T-cell (primary cell): Measurements from ENCODE around the gene NPW. TPM values are rescaled to one million over a fixed set of nuclear protein-coding genes. Genes with fewer than 3 reads are reported as not detected.

Experiments
- ATAC-seq, 4 experiments: fragments of 200-7000 bp in 3 of 4; fragments of 150-1000 bp in 1 of 4; cut with Tn5 transposase; replicated peaks in 1 of 4; 1 replicate in 3 of 4; 2 replicates in 1 of 4; pipeline ENCODE4 v1.10.0; 2021; ENCODE audit warnings: moderate library complexity in 3 of 4, mild to moderate bottlenecking in 2 of 4, moderate number of reproducible peaks in 1 of 4
- CTCF ChIA-PET, 2 donors: fragments of 300-600 bp; sonication (Branson Sonifier 250); formaldehyde crosslinking; loops; one replicate each; lab custom pipeline; 2022; ENCODE audit warnings: antibody characterized with exemption in 2 of 2; lab: Charles Lee
- POLR2A ChIA-PET, 2 donors: fragments of 300-600 bp; sonication (Branson Sonifier 250); formaldehyde crosslinking; loops; one replicate each; lab custom pipeline; 2022; ENCODE audit warnings: antibody characterized with exemption in 2 of 2; lab: Charles Lee
- DNase-seq, 35 experiments: peaks; one replicate each; pipeline versions ENCODE4 v3.0.0 to v3.0.0-alpha.2; 2013 to 2023
- H3K27ac ChIP-seq: one replicate; pipeline ENCODE4 v1.5.1; 2013; ENCODE audit warnings: low read length
- H3K27me3 ChIP-seq, 2 experiments: replicated peaks in 1 of 2; 1 replicate in 1 of 2; 2 replicates in 1 of 2; pipeline versions ENCODE4 v1.6.1 to v1.7.0; 2013; ENCODE audit warnings: low read length in 1 of 2, mixed read lengths in 1 of 2; ENCODE audit not compliant: control insufficient read depth in 2 of 2, insufficient read depth in 2 of 2; ENCODE audit errors: extremely low read depth in 1 of 2
- H3K36me3 ChIP-seq, 2 donors: 1 replicate in 1 of 2; 2 replicates in 1 of 2; pipeline versions ENCODE4 v1.6.1 to v1.7.0; 2013; ENCODE audit warnings: low read length in 1 of 2; ENCODE audit not compliant: control insufficient read depth in 2 of 2, insufficient read depth in 1 of 2; ENCODE audit errors: extremely low read depth in 1 of 2
- H3K4me1 ChIP-seq, 2 experiments: 1 replicate in 1 of 2; 2 replicates in 1 of 2; pipeline versions ENCODE4 v1.6.1 to v1.7.0; 2013; ENCODE audit warnings: low read length in 2 of 2, mixed read lengths in 1 of 2; ENCODE audit not compliant: insufficient read depth in 2 of 2, control insufficient read depth in 1 of 2; ENCODE audit errors: extremely low read depth in 1 of 2
- H3K4me3 ChIP-seq, 2 donors: 1 replicate in 1 of 2; 2 replicates in 1 of 2; pipeline versions ENCODE4 v1.5.1 to v1.7.0; 2013; ENCODE audit warnings: mild to moderate bottlenecking in 2 of 2, low read length in 1 of 2, moderate library complexity in 1 of 2; ENCODE audit not compliant: control insufficient read depth in 1 of 2; ENCODE audit errors: extremely low read depth in 1 of 2
- H3K9me3 ChIP-seq: 2 replicates; pipeline ENCODE4 v1.7.0; 2013
- H3K27ac Mint-ChIP-seq, 2 donors: one replicate each; pipeline ENCODE4 v1.8.0; 2020 to 2021; ENCODE audit warnings: mild to moderate bottlenecking in 2 of 2, mixed read lengths in 2 of 2
- H3K27me3 Mint-ChIP-seq, 2 donors: one replicate each; pipeline ENCODE4 v1.8.0; 2021 to 2022; ENCODE audit warnings: mixed read lengths in 2 of 2
- H3K36me3 Mint-ChIP-seq: one replicate; pipeline ENCODE4 v1.8.0; 2021; ENCODE audit warnings: mixed read lengths
- H3K4me1 Mint-ChIP-seq, 3 donors: one replicate each; pipeline ENCODE4 v1.8.0; 2020 to 2022; ENCODE audit warnings: mixed read lengths in 3 of 3, mild to moderate bottlenecking in 1 of 3
- H3K4me3 Mint-ChIP-seq, 3 donors: one replicate each; pipeline ENCODE4 v1.8.0; 2020 to 2022; ENCODE audit warnings: mild to moderate bottlenecking in 3 of 3, mixed read lengths in 3 of 3, moderate library complexity in 3 of 3
- H3K9me3 Mint-ChIP-seq, 3 donors: one replicate each; pipeline ENCODE4 v1.8.0; 2020 to 2022; ENCODE audit warnings: mixed read lengths in 3 of 3
- WGBS: methylation state at CpG from one replicate; pipeline ENCODE4 v1.1.5; 2013; ENCODE audit warnings: missing lambda C conversion rate; ENCODE audit not compliant: insufficient coverage; 5-methylcytosine and 5-hydroxymethylcytosine counted together
- total RNA-seq, 35 experiments: library from RNA in 6 of 35; stranded (reverse) in 6 of 35; fragments of 120-200 nt in 1 of 35; gene quantifications; one replicate each; pipeline versions ENCODE4 v1.2.1 to v1.2.4 and lab custom pipeline; 2013 to 2026

Gene NPW
- total RNA-seq, 5 donors from 2014 or later (not counting 1 experiment from before 2014, with no cell fraction given): 0.43 to 0.44 TPM; not detected in 3

DNA sequence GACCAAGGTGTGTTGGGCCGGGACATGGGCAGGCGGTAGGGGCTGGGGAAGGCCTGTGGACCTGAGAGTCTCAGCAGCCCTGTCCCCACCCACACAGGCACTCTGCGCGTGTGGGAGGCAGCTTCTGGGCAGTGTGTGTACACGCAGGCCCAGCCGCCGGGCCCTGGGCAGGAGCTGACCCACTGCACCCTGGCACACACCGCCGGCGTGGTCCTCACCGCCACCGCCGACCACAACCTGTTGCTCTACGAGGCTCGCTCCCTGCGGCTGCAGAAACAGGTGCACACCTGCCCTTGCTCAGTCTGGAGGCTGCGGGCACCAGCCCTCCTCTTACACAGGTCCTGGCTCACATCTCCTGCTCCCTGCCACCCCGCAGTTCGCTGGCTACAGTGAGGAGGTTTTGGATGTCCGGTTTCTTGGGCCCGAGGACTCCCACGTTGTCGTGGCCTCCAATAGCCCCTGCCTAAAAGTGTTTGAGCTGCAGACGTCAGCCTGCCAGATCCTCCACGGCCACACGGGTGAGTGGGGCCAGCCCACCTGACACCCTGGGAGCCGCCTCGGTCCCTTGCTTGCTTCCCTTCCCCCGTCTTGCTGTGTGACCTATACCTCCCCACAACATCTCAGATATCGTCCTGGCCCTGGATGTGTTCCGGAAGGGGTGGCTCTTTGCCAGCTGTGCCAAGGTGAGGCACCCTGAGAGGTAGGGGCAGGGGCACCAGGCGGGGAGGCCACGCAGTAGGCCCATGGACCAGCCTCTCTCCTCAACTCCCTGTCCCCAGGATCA lies 44.0 kb upstream of the NPW start:
- ATAC-seq: no peak
- WGBS: 97% methylated on average over 18 of the region's 33 CpGs
- H3K4me3 ChIP-seq: no peak overlapping the region
- peaks cover 0 to 9% of the 10 kb centered on the region in 2 donors for H3K27me3 Mint-ChIP-seq
- ChIA-PET POLR2A (no interaction called here), CTCF (interaction anchor here in 1 of 2 donors (0.5 kb wide), 1 partner anchor 202 kb away, joined by 3 read pairs; no protein-coding TSS in a partner anchor)
- H3K9me3 ChIP-seq: no peaks in the 10 kb centered on the region
- H3K4me1 ChIP-seq: peaks cover 2 to 42% of the 10 kb centered on the region in 2 experiments
- H3K9me3 Mint-ChIP-seq: no peaks in the 10 kb centered on the region
- H3K27ac Mint-ChIP-seq: no peak overlapping the region
- H3K36me3 ChIP-seq: peaks cover 17 to 38% of the 10 kb centered on the region in 2 donors
- H3K36me3 Mint-ChIP-seq: peaks cover 20% of the 10 kb centered on the region
- DNase-seq: no peak
- H3K27me3 ChIP-seq: peaks cover 0 to 74% of the 10 kb centered on the region in 2 experiments
- no peak overlapping the region for H3K27ac ChIP-seq
- peaks cover 18 to 24% (median 23%) of the 10 kb centered on the region in 3 donors for H3K4me1 Mint-ChIP-seq
- H3K4me3 Mint-ChIP-seq: peak overlapping the region in 1 of 3 donors; percentile 6

GRCh38 chr16:1976216-1976520 lies 43.4 kb upstream of the NPW start:
- Histone ChIP-seq H3K27me3 (peaks cover 0 to 80% of the 10 kb centered on the region in 2 experiments), H3K9me3 (no peaks in the 10 kb centered on the region), H3K4me1 (peaks cover 2 to 37% of the 10 kb centered on the region in 2 experiments), H3K4me3 (no peak overlapping the region), H3K27ac (no peak overlapping the region), H3K36me3 (peaks cover 17 to 38% of the 10 kb centered on the region in 2 donors)
- WGBS: 100% methylated on average over 8 of the region's 8 CpGs
- H3K4me3 Mint-ChIP-seq: peak overlapping the region in 1 of 3 donors; percentile 6
- ChIA-PET POLR2A (no interaction called here), CTCF (interaction anchor here in 1 of 2 donors (0.5 kb wide), 1 partner anchor 202 kb away, joined by 3 read pairs; no protein-coding TSS in a partner anchor)
- DNase-seq (no peak), ATAC-seq (no peak)
- no peak overlapping the region for H3K27ac Mint-ChIP-seq
- peaks cover 0 to 15% of the 10 kb centered on the region in 2 donors for H3K27me3 Mint-ChIP-seq
- H3K9me3 Mint-ChIP-seq: no peaks in the 10 kb centered on the region
- H3K4me1 Mint-ChIP-seq: peaks cover 14 to 20% (median 18%) of the 10 kb centered on the region in 3 donors
- H3K36me3 Mint-ChIP-seq: peaks cover 20% of the 10 kb centered on the region

DNA sequence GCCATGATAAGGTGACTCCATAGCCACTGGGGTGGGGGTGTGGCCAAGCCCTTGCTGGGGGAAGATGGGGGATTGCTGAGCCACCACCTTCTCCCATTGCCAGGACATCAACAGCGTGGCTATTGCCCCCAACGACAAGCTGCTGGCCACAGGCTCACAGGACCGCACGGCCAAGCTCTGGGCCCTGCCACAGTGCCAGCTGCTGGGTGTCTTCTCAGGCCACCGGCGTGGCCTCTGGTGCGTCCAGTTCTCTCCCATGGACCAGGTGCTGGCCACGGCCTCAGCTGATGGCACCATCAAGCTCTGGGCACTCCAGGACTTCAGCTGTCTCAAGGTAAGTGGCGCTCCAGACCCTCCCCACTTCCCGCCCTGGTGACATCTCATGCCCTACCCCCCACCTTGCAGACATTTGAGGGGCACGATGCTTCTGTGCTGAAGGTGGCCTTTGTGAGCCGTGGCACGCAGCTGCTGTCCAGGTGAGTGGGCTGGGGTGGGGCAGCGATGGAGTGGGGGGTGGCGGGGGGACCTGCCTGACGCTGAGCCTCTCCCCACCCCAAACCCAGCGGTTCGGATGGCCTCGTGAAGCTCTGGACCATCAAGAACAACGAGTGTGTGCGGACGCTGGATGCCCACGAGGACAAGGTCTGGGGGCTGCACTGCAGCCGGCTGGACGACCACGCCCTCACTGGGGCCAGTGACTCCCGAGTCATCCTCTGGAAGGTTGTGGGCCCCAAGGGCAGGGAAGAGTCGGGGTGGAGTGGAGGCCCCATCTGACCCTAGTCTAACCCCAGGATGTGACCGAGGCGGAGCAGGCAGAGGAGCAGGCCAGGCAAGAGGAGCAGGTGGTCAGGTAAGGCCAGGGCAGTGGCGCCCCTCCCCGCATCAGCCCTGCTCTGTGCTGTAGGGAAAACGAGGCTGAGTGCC lies 42.4 kb upstream of the NPW start:
- H3K27ac ChIP-seq: no peak overlapping the region
- Mint-ChIP-seq H3K27me3 (peaks cover 0 to 22% of the 10 kb centered on the region in 2 donors), H3K4me3 (no peak overlapping the region), H3K36me3 (peaks cover 18% of the 10 kb centered on the region), H3K27ac (no peak overlapping the region), H3K4me1 (peaks cover 5 to 11% (median 8%) of the 10 kb centered on the region in 3 donors), H3K9me3 (no peaks in the 10 kb centered on the region)
- 98% methylated on average over 22 of the region's 33 CpGs for WGBS
- H3K9me3 ChIP-seq: no peaks in the 10 kb centered on the region
- H3K36me3 ChIP-seq: peaks cover 17 to 38% of the 10 kb centered on the region in 2 donors
- H3K27me3 ChIP-seq: peaks cover 0 to 90% of the 10 kb centered on the region in 2 experiments
- ATAC-seq (no peak), DNase-seq (no peak)
- CTCF ChIA-PET: interaction anchor here in 1 of 2 donors (0.6 kb wide), 1 partner anchor 168 kb away, joined by 4 read pairs; no protein-coding TSS in a partner anchor
- H3K4me3 ChIP-seq: no peak overlapping the region
- peaks cover 2 to 32% of the 10 kb centered on the region in 2 experiments for H3K4me1 ChIP-seq
- POLR2A ChIA-PET: no interaction called here

DNA sequence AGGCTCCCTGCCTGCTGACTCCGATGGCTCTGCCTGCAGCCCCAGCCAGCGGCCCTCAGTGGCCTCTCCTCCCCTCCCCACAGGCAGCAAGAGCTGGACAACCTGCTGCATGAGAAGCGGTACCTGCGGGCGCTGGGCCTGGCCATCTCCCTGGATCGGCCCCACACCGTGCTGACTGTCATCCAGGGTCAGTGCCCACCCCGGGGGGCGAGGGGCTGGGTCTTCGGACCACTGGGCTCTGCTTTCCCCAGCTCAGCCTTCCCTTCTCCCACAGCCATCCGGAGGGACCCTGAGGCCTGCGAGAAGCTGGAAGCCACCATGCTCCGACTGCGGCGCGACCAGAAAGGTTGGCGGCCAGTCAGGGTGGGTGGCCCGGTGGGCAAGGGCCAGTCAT lies 41.7 kb upstream of the NPW start:
- ATAC-seq (no peak), DNase-seq (no peak)
- Mint-ChIP-seq H3K27ac (no peak overlapping the region), H3K36me3 (peaks cover 18% of the 10 kb centered on the region), H3K27me3 (peaks cover 0 to 29% of the 10 kb centered on the region in 2 donors), H3K4me1 (peaks cover 5 to 11% (median 8%) of the 10 kb centered on the region in 3 donors), H3K4me3 (no peak overlapping the region), H3K9me3 (no peaks in the 10 kb centered on the region)
- POLR2A ChIA-PET: no interaction called here
- H3K4me3 ChIP-seq: no peak overlapping the region
- 96% methylated on average over 18 of the region's 18 CpGs for WGBS
- peaks cover 0 to 27% of the 10 kb centered on the region in 2 experiments for H3K4me1 ChIP-seq
- CTCF ChIA-PET: interaction anchor here in 1 of 2 donors (0.6 kb wide), 1 partner anchor 167 kb away, joined by 4 read pairs; no protein-coding TSS in a partner anchor
- H3K27me3 ChIP-seq: peaks cover 0 to 93% of the 10 kb centered on the region in 2 experiments
- peaks cover 17 to 38% of the 10 kb centered on the region in 2 donors for H3K36me3 ChIP-seq
- H3K9me3 ChIP-seq: no peaks in the 10 kb centered on the region
- H3K27ac ChIP-seq: no peak overlapping the region

DNA sequence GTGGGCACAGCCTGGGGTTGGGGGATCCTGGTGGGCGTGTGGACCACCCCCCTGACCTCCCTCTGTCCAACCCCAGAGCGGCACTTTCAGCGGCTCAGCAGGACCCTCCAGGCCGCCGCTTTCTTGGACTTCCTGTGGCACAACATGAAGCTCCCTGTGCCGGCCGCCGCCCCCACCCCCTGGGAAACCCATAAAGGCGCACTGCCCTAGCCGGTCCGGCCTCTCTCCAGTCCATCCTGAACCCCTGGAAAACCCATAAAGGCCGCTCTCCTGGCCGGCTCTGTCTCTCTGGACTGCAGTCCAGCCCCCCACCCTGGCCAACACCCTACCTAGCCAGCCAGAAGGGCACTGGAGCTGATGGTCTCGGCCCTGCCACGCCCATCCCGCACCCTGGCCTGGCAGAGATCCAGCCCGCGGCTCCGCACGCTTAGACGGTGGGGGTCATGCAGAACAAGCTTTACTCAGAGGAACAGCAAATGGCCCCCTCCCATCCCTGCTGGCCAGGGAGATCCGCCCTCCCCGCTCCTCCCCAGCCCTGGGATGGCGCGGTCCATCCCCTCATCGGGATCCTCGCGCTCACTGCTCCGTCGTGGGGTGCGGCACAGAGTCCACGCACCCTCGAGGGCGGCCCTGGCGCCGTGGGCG lies 41.0 kb upstream of the NPW start:
- ChIA-PET CTCF (no interaction called here), POLR2A (no interaction called here)
- Histone ChIP-seq H3K9me3 (no peaks in the 10 kb centered on the region), H3K27me3 (peaks cover 0 to 91% of the 10 kb centered on the region in 2 experiments), H3K4me3 (no peak overlapping the region), H3K27ac (no peak overlapping the region), H3K36me3 (peaks cover 17 to 38% of the 10 kb centered on the region in 2 donors), H3K4me1 (peaks cover 0 to 28% of the 10 kb centered on the region in 2 experiments)
- Mint-ChIP-seq H3K36me3 (peaks cover 18% of the 10 kb centered on the region), H3K4me1 (peaks cover 7 to 11% (median 10%) of the 10 kb centered on the region in 3 donors), H3K27me3 (peaks cover 0 to 32% of the 10 kb centered on the region in 2 donors), H3K27ac (no peak overlapping the region), H3K9me3 (no peaks in the 10 kb centered on the region), H3K4me3 (no peak overlapping the region)
- ATAC-seq (no peak), DNase-seq (no peak)
- WGBS: 92% methylated on average over 35 of the region's 37 CpGs
